ENCODE data around the gene RTL1. TPM values are rescaled to one million over a fixed set of nuclear protein-coding genes. Genes with fewer than 3 reads are reported as not detected.
A peak's percentile ranks its signal among the peaks of the same experiment; 100 is the strongest.

The RTL1 gene
- total and polyA plus RNA-seq, 7 experiments from 2014 or later, result not detected

- no peaks in the 10 kb centered on the region for H3K27me3 ChIP-seq (ENCODE audit: control insufficient read depth in 2 of 2, insufficient read depth in 2 of 2, low read length in 2 of 2)
- POLR2A ChIA-PET, result no interaction called here
- Mint-ChIP-seq H3K4me3 (no peak overlapping the region), H3K27ac (no peak overlapping the region), H3K9me3 (no peaks in the 10 kb centered on the region), H3K4me1 (no peaks in the 10 kb centered on the region), H3K27me3 (peaks cover 0 to 5% (median 0%) of the 10 kb centered on the region in 5 donors), H3K36me3 (no peaks in the 10 kb centered on the region)
- H3K4me3 ChIP-seq (ENCODE audit: low read length), result no peak overlapping the region
- ATAC-seq (no peak), DNase-seq (no peak)
- no peaks in the 10 kb centered on the region for H3K9me3 ChIP-seq (ENCODE audit: control insufficient read depth in 2 of 3, low read length in 3 of 3)
- no peak overlapping the region for H3K27ac ChIP-seq (ENCODE audit: low read depth, low read length)
- intact Hi-C loops (cut with micrococcal nuclease), result no loop called here
- no peaks in the 10 kb centered on the region for H3K4me1 ChIP-seq (ENCODE audit: control insufficient read depth in 2 of 2, insufficient read depth in 2 of 2, low read length in 2 of 2)
- CTCF ChIA-PET, result no interaction called here
- H3K36me3 ChIP-seq (ENCODE audit: control insufficient read depth in 2 of 3, insufficient read depth in 3 of 3, low read length in 3 of 3), result no peaks in the 10 kb centered on the region
These were observed 47.2 kb downstream of the RTL1 start for GRCh38 chr14:100856056-100856950.

- POLR2A ChIA-PET, result no interaction called here
- Mint-ChIP-seq H3K36me3 (no peaks in the 10 kb centered on the region), H3K4me1 (peaks cover 0 to 7% (median 0%) of the 10 kb centered on the region in 7 donors), H3K4me3 (no peak overlapping the region), H3K27me3 (peaks cover 0 to 5% (median 0%) of the 10 kb centered on the region in 5 donors), H3K9me3 (no peaks in the 10 kb centered on the region), H3K27ac (no peak overlapping the region)
- Histone ChIP-seq H3K27ac (ENCODE audit: low read depth, low read length) (no peak overlapping the region), H3K27me3 (ENCODE audit: control insufficient read depth in 2 of 2, insufficient read depth in 2 of 2, low read length in 2 of 2) (no peaks in the 10 kb centered on the region), H3K36me3 (ENCODE audit: control insufficient read depth in 2 of 3, insufficient read depth in 3 of 3, low read length in 3 of 3) (no peaks in the 10 kb centered on the region), H3K9me3 (ENCODE audit: control insufficient read depth in 2 of 3, low read length in 3 of 3) (no peaks in the 10 kb centered on the region), H3K4me3 (ENCODE audit: low read length) (no peak overlapping the region), H3K4me1 (ENCODE audit: control insufficient read depth in 2 of 2, insufficient read depth in 2 of 2, low read length in 2 of 2) (no peaks in the 10 kb centered on the region)
- intact Hi-C loops (cut with micrococcal nuclease), result no loop called here
- ATAC-seq (no peak), DNase-seq (no peak)
- CTCF ChIA-PET, result no interaction called here
These were observed 48.1 kb downstream of the RTL1 start for GRCh38 chr14:100855256-100855930.

GRCh38 chr14:100854435-100854834 lies 49.1 kb downstream of the RTL1 start:
- Mint-ChIP-seq H3K9me3 (no peaks in the 10 kb centered on the region), H3K36me3 (no peaks in the 10 kb centered on the region), H3K27ac (no peak overlapping the region), H3K4me1 (peaks cover 0 to 7% (median 0%) of the 10 kb centered on the region in 7 donors), H3K27me3 (peaks cover 0 to 4% (median 0%) of the 10 kb centered on the region in 5 donors), H3K4me3 (no peak overlapping the region)
- ATAC-seq (no peak), DNase-seq (no peak)
- H3K27me3 ChIP-seq (ENCODE audit: control insufficient read depth in 2 of 2, insufficient read depth in 2 of 2, low read length in 2 of 2), result no peaks in the 10 kb centered on the region
- peaks cover 0 to 2% of the 10 kb centered on the region in 2 donors for H3K4me1 ChIP-seq (ENCODE audit: control insufficient read depth in 2 of 2, insufficient read depth in 2 of 2, low read length in 2 of 2)
- H3K27ac ChIP-seq (ENCODE audit: low read depth, low read length), result no peak overlapping the region
- intact Hi-C loops (cut with micrococcal nuclease), result loop anchor here in 1 of 2 donors (5.0 kb wide), 1 partner anchor 383 kb away; no protein-coding TSS in a partner anchor
- CTCF ChIA-PET, result no interaction called here
- H3K36me3 ChIP-seq (ENCODE audit: control insufficient read depth in 2 of 3, insufficient read depth in 3 of 3, low read length in 3 of 3), result no peaks in the 10 kb centered on the region
- POLR2A ChIA-PET, result no interaction called here
- H3K9me3 ChIP-seq (ENCODE audit: control insufficient read depth in 2 of 3, low read length in 3 of 3), result no peaks in the 10 kb centered on the region
- H3K4me3 ChIP-seq (ENCODE audit: low read length), result no peak overlapping the region

- Histone ChIP-seq H3K4me1 (ENCODE audit: control insufficient read depth in 2 of 2, insufficient read depth in 2 of 2, low read length in 2 of 2) (peaks cover 0 to 8% of the 10 kb centered on the region in 2 donors), H3K27me3 (ENCODE audit: control insufficient read depth in 2 of 2, insufficient read depth in 2 of 2, low read length in 2 of 2) (no peaks in the 10 kb centered on the region), H3K9me3 (ENCODE audit: control insufficient read depth in 2 of 3, low read length in 3 of 3) (no peaks in the 10 kb centered on the region), H3K4me3 (ENCODE audit: low read length) (no peak overlapping the region), H3K27ac (ENCODE audit: low read depth, low read length) (no peak overlapping the region), H3K36me3 (ENCODE audit: control insufficient read depth in 2 of 3, insufficient read depth in 3 of 3, low read length in 3 of 3) (no peaks in the 10 kb centered on the region)
- ChIA-PET CTCF (interaction anchor here (0.6 to 2.6 kb wide), 3 partner anchors 509 to 777 kb away, joined by 4 to 9 read pairs (median 8); no protein-coding TSS in a partner anchor), POLR2A (no interaction called here)
- Mint-ChIP-seq H3K9me3 (no peaks in the 10 kb centered on the region), H3K4me3 (no peak overlapping the region), H3K36me3 (no peaks in the 10 kb centered on the region), H3K27ac (no peak overlapping the region), H3K27me3 (no peaks in the 10 kb centered on the region), H3K4me1 (peaks cover 0 to 7% (median 0%) of the 10 kb centered on the region in 7 donors)
- ATAC-seq (no peak), DNase-seq (no peak)
- intact Hi-C loops (cut with micrococcal nuclease), result loop anchor here (1.0 to 5.0 kb wide), 3 partner anchors 189 to 776 kb away; no protein-coding TSS in a partner anchor
These were observed 51.4 kb downstream of the RTL1 start for GRCh38 chr14:100851946-100852620.

- POLR2A ChIA-PET, result no interaction called here
- intact Hi-C loops (cut with micrococcal nuclease), result loop anchor here (1.0 to 5.0 kb wide), 3 partner anchors 189 to 777 kb away; no protein-coding TSS in a partner anchor
These were observed 52.0 kb downstream of the RTL1 start for GRCh38 chr14:100851586-100851916.

GRCh38 chr14:100850841-100851585 lies 52.5 kb downstream of the RTL1 start:
- Histone ChIP-seq H3K9me3 (ENCODE audit: control insufficient read depth in 2 of 3, low read length in 3 of 3) (no peaks in the 10 kb centered on the region), H3K27ac (ENCODE audit: low read depth, low read length) (no peak overlapping the region), H3K36me3 (ENCODE audit: control insufficient read depth in 2 of 3, insufficient read depth in 3 of 3, low read length in 3 of 3) (no peaks in the 10 kb centered on the region), H3K27me3 (ENCODE audit: control insufficient read depth in 2 of 2, insufficient read depth in 2 of 2, low read length in 2 of 2) (no peaks in the 10 kb centered on the region), H3K4me3 (ENCODE audit: low read length) (no peak overlapping the region), H3K4me1 (ENCODE audit: control insufficient read depth in 2 of 2, insufficient read depth in 2 of 2, low read length in 2 of 2) (peaks cover 0 to 8% of the 10 kb centered on the region in 2 donors)
- peak overlapping the region in 1 of 10 donors; percentile 8 for H3K4me3 Mint-ChIP-seq
- intact Hi-C loops (cut with micrococcal nuclease), result loop anchor here (1.0 to 5.0 kb wide), 3 partner anchors 188 to 777 kb away; no protein-coding TSS in a partner anchor
- H3K9me3 Mint-ChIP-seq, result no peaks in the 10 kb centered on the region
- ChIA-PET CTCF (interaction anchor here (1.1 kb wide), 1 partner anchor 720 kb away, joined by 5 read pairs; no protein-coding TSS in a partner anchor), POLR2A (no interaction called here)
- H3K27ac Mint-ChIP-seq, result peak overlapping the region in 1 of 9 donors; percentile 4
- peaks cover 0 to 7% (median 0%) of the 10 kb centered on the region in 7 donors for H3K4me1 Mint-ChIP-seq
- DNase-seq, result peak; percentile 44 to 83 (median 69)
- H3K36me3 Mint-ChIP-seq, result no peaks in the 10 kb centered on the region
- no peaks in the 10 kb centered on the region for H3K27me3 Mint-ChIP-seq
- peak; percentile 86 for ATAC-seq

More at GRCh38 chr14:100851586-100851916, 52.0 kb downstream of the RTL1 start:
- H3K9me3 Mint-ChIP-seq, result no peaks in the 10 kb centered on the region
- Histone ChIP-seq H3K36me3 (ENCODE audit: control insufficient read depth in 2 of 3, insufficient read depth in 3 of 3, low read length in 3 of 3) (no peaks in the 10 kb centered on the region), H3K4me3 (ENCODE audit: low read length) (no peak overlapping the region), H3K27ac (ENCODE audit: low read depth, low read length) (no peak overlapping the region), H3K9me3 (ENCODE audit: control insufficient read depth in 2 of 3, low read length in 3 of 3) (no peaks in the 10 kb centered on the region), H3K27me3 (ENCODE audit: control insufficient read depth in 2 of 2, insufficient read depth in 2 of 2, low read length in 2 of 2) (no peaks in the 10 kb centered on the region), H3K4me1 (ENCODE audit: control insufficient read depth in 2 of 2, insufficient read depth in 2 of 2, low read length in 2 of 2) (peaks cover 0 to 8% of the 10 kb centered on the region in 2 donors)
- H3K36me3 Mint-ChIP-seq, result no peaks in the 10 kb centered on the region
- DNase-seq (no peak), ATAC-seq (no peak)
- H3K27me3 Mint-ChIP-seq, result no peaks in the 10 kb centered on the region
- peaks cover 0 to 7% (median 0%) of the 10 kb centered on the region in 7 donors for H3K4me1 Mint-ChIP-seq
- no peak overlapping the region for H3K27ac Mint-ChIP-seq
- no peak overlapping the region for H3K4me3 Mint-ChIP-seq
- CTCF ChIA-PET, result interaction anchor here (1.8 to 2.6 kb wide), 2 partner anchors 776 to 778 kb away, joined by 8 to 9 read pairs; no protein-coding TSS in a partner anchor
